Heart right ventricle (tissue), 16 donors: ENCODE results near the gene NIPAL3. TPM values are rescaled to one million over a fixed set of nuclear protein-coding genes. Genes with fewer than 3 reads are reported as not detected.
"Not testable (repeated sequence)": the region's sequence is repeated elsewhere in the genome, so short reads cannot be mapped to it uniquely, and the experiment has no call there.

Experiments
- ATAC-seq, 8 donors: fragments of 200-7000 bp; cut with Tn5 transposase; one replicate each; pipeline ENCODE4 v1.9.1; 2020; ENCODE audit warnings: mild to moderate bottlenecking in 8 of 8, moderate library complexity in 8 of 8, moderate number of reproducible peaks in 1 of 8
- DNase-seq, 2 donors: peaks; one replicate each; pipeline ENCODE4 v3.0.0-alpha.2; 2020
- H3K27ac ChIP-seq, 10 donors: fragments of 200-600 bp; sonication (generic) in 2 of 10; one replicate each; pipeline versions ENCODE4 v1.5.0 to v1.8.0; 2020 to 2022; ENCODE audit warnings: mild to moderate bottlenecking in 3 of 10
- H3K27me3 ChIP-seq, 7 donors: fragments of 200-600 bp; one replicate each; pipeline ENCODE4 v1.8.0; 2021 to 2022; ENCODE audit warnings: mild to moderate bottlenecking in 2 of 7
- H3K36me3 ChIP-seq, 9 donors: fragments of 200-600 bp; sonication (generic) in 1 of 9; one replicate each; pipeline versions ENCODE4 v1.5.0 to v1.8.0; 2020 to 2022; ENCODE audit warnings: mild to moderate bottlenecking in 2 of 9
- H3K4me1 ChIP-seq, 9 donors: fragments of 200-600 bp; sonication (generic) in 1 of 9; one replicate each; pipeline versions ENCODE4 v1.5.0 to v1.8.0; 2020 to 2022; ENCODE audit warnings: mild to moderate bottlenecking in 4 of 9
- H3K4me3 ChIP-seq, 10 donors: fragments of 200-600 bp; sonication (generic) in 2 of 10; one replicate each; pipeline versions ENCODE4 v1.5.0 to v1.8.0; 2020 to 2022; ENCODE audit warnings: mild to moderate bottlenecking in 7 of 10, moderate library complexity in 2 of 10
- H3K9me3 ChIP-seq, 11 donors: fragments of 200-600 bp in 10 of 11; sonication (generic) in 2 of 11; one replicate each; pipeline versions ENCODE4 v1.5.0 to v1.8.0; 2013 to 2022; ENCODE audit warnings: mild to moderate bottlenecking in 2 of 11, control low read depth in 1 of 11, moderate library complexity in 1 of 11
- CTCF ChIP-seq, 9 donors: fragments of 200-600 bp; sonication (generic) in 2 of 9; IDR thresholded peaks; one replicate each; pipeline versions ENCODE4 v1.5.0 to v1.8.0; 2021 to 2022; ENCODE audit warnings: antibody characterized with exemption in 9 of 9, mild to moderate bottlenecking in 5 of 9, moderate library complexity in 1 of 9
- WGBS, 2 donors: extraction: QIAGEN DNeasy Blood & Tissue Kit; methylation state at CpG; one replicate each; pipeline ENCODE4 v1.1.7; 2013; ENCODE audit warnings: inconsistent platforms in 1 of 2; 5-methylcytosine and 5-hydroxymethylcytosine counted together
- intact Hi-C, 10 donors: fragments of 100-400 bp; cut with DNase I; formaldehyde crosslinking; loops; one replicate each; pipeline versions ENCODE4 v1.11.1 to v1.14.2; 2022
- polyA plus RNA-seq, 2 donors: library from polyadenylated mRNA; stranded (reverse); fragments of 200-250 nt; gene quantifications; one replicate each; pipeline ENCODE4 v1.2.3, GENCODE V29; 2013
- total RNA-seq, 10 donors: library from RNA; stranded (reverse); fragmentation: NEBNext Ultra II Directional in 3 of 10; extraction: Animal tissue kit (Norgen Biotek cat#: 25700) in 3 of 10; gene quantifications; one replicate each; pipeline versions ENCODE4 v1.2.1 to v1.2.4, GENCODE V29; 2021 to 2023
- donor health status: Arrhythmogenic right ventricular cardiomyopathy.
- donor health status: ischemic (EF 13 %, LVEDD 7.1; RV severe dilation, severe dysfunction).
- donor health status: healthy with polysubstance abuse.
- donor health status: DM: no; HTN: yes; CAD: no.
- donor health status: DM: no; HTN: no; CAD: no.
- donor health status: ischemic (EF 25% LVEDD 6.9; RV normal size, moderate dysfunction).
- donor health status: ischemic (EF 25% LVEDD 5.7; RV mildly dilated, moderate dysfunction).
- donor health status: healthy.
- donor health status: DM: yes; HTN: yes; CAD: no.
- donor health status: Ischemic cardiomyopathy.
- donor health status: ischemic (EF 35%, LVEDD 5.7; RV mildly dilated, moderate dysfunction).
- donor health status: nonischemic (EF 11% LVEDD 7.7; RV severe dilation, severe dysfunction).
- donor health status: DM: yes; HTN: yes; CAD: no.
- donor health status: PGD.
- donor health status: ischemic (EF 29% LVEDD 5.4; RV normal size, mild dysfunction).
- donor health status: nonischemic (EF 23%, LVEDD 6.1; RV moderate dilation, normal function).

NIPAL3 gene
- total and polyA plus RNA-seq, 12 donors: 5.3 to 44.9 (median 26.5) TPM

- WGBS, 2 donors: 62 to 69% methylated on average over 2 of the region's 2 CpGs
- H3K4me3 ChIP-seq: no peak overlapping the region
- no peaks in the 10 kb centered on the region for H3K9me3 ChIP-seq
- no peaks in the 10 kb centered on the region for H3K4me1 ChIP-seq
- ATAC-seq: no peak
- DNase-seq: no peak
- H3K27ac ChIP-seq: no peak overlapping the region
- TF ChIP-seq CTCF (IDR thresholded peaks at IDR 0.05): no peak
- H3K36me3 ChIP-seq: peaks cover 0 to 17% (median 0%) of the 10 kb centered on the region in 9 donors
- intact Hi-C loops: no loop called here
- no peaks in the 10 kb centered on the region for H3K27me3 ChIP-seq
Observed at GRCh38 chr1:24513706-24514105, 98.1 kb downstream of the NIPAL3 start.

GRCh38 chr1:24514946-24515345 lies 99.3 kb downstream of the NIPAL3 start:
- intact Hi-C loops: no loop called here
- WGBS, 2 donors: 95 to 96% methylated on average over 5 of the region's 5 CpGs

GRCh38 chr1:24515671-24516209 lies 100.1 kb downstream of the NIPAL3 start:
- intact Hi-C loops, DNase-seq, H3K4me3 ChIP-seq, H3K27ac ChIP-seq, H3K9me3 ChIP-seq, H3K27me3 ChIP-seq, H3K4me1 ChIP-seq: not testable (repeated sequence)
- ATAC-seq: peak in 1 of 8 donors; percentile 81
- WGBS, 2 donors: 88 to 90% methylated on average over 14 of the region's 14 CpGs
- H3K36me3 ChIP-seq: peaks cover 0 to 17% (median 0%) of the 10 kb centered on the region in 9 donors

More at GRCh38 chr1:24514946-24515345, 99.3 kb downstream of the NIPAL3 start:
- Histone ChIP-seq H3K27ac (no peak overlapping the region), H3K36me3 (peaks cover 0 to 17% (median 0%) of the 10 kb centered on the region in 9 donors), H3K4me3 (no peak overlapping the region), H3K27me3 (no peaks in the 10 kb centered on the region), H3K4me1 (no peaks in the 10 kb centered on the region), H3K9me3 (no peaks in the 10 kb centered on the region)
- ATAC-seq (no peak), DNase-seq (no peak)
- no peak for TF ChIP-seq CTCF (IDR thresholded peaks at IDR 0.05)

- Histone ChIP-seq H3K4me1 (no peaks in the 10 kb centered on the region), H3K27me3 (no peaks in the 10 kb centered on the region), H3K27ac (no peak overlapping the region), H3K36me3 (peaks cover 0 to 17% (median 0%) of the 10 kb centered on the region in 9 donors), H3K4me3 (no peak overlapping the region), H3K9me3 (no peaks in the 10 kb centered on the region)
- no peak for TF ChIP-seq CTCF (IDR thresholded peaks at IDR 0.05)
- ATAC-seq (no peak), DNase-seq (no peak)
- intact Hi-C loops: no loop called here
- WGBS, 2 donors: 90% methylated on average over 12 of the region's 12 CpGs
Observed at GRCh38 chr1:24516506-24516905, 100.9 kb downstream of the NIPAL3 start.

GRCh38 chr1:24517898-24518297 lies 102.3 kb downstream of the NIPAL3 start:
- H3K27ac ChIP-seq: no peak overlapping the region
- no peak for DNase-seq
- H3K4me3 ChIP-seq: no peak overlapping the region
- no peak for ATAC-seq
- no peaks in the 10 kb centered on the region for H3K4me1 ChIP-seq
- no peaks in the 10 kb centered on the region for H3K27me3 ChIP-seq
- intact Hi-C loops: no loop called here
- WGBS, 2 donors: 95 to 97% methylated on average over 4 of the region's 4 CpGs
- H3K9me3 ChIP-seq: no peaks in the 10 kb centered on the region
- peaks cover 0 to 17% (median 0%) of the 10 kb centered on the region in 9 donors for H3K36me3 ChIP-seq
- TF ChIP-seq CTCF (IDR thresholded peaks at IDR 0.05): no peak

- H3K27ac ChIP-seq, DNase-seq, H3K27me3 ChIP-seq, H3K4me1 ChIP-seq, H3K4me3 ChIP-seq, ATAC-seq, H3K9me3 ChIP-seq, H3K36me3 ChIP-seq: not testable (repeated sequence)
- intact Hi-C loops: loop anchor here in 3 of 10 donors (10.0 kb wide), 3 partner anchors 85 to 105 kb away; partner anchors contain the start of genes NIPAL3 (in 1 of the 3) and STPG1 (in 1 of the 3)
- WGBS, 2 donors: 93 to 98% methylated on average over 5 of the region's 5 CpGs
Observed at GRCh38 chr1:24520282-24520681, 104.7 kb downstream of the NIPAL3 start.
